HG03060 (cell line): ENCODE data around the gene GABRA5.
"Not testable (repeated sequence)": the region's sequence is repeated elsewhere in the genome, so short reads cannot be mapped to it uniquely, and the experiment has no call there.

ENCODE experiments used
- ATAC-seq: cut with Tn5 transposase; IDR thresholded peaks from one replicate; pipeline ENCODE4 v1.9.1; 2021; ENCODE audit warnings: low read depth, moderate number of reproducible peaks; ENCODE audit not compliant: unreplicated experiment

GABRA5 gene

DNA sequence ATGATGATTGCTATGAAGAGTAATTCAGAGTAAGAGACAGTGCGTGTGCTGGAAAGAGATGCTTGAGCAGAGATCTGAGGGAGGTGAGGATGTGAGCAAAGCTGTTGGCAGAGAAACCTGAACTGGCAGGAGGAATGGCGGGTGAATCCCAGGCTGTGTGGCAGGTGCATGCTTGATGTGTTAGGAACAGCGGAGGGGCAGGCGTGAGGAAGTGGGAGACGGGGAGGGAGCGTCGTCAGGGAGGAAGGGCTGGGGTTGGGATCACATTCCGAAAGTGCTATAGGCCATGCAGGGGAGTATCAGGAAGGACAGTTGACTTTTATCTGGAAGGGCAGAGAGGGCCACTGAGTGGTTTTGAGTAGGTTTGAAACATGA lies 8.6 kb downstream of the GABRA5 start:
- no peak for ATAC-seq

DNA sequence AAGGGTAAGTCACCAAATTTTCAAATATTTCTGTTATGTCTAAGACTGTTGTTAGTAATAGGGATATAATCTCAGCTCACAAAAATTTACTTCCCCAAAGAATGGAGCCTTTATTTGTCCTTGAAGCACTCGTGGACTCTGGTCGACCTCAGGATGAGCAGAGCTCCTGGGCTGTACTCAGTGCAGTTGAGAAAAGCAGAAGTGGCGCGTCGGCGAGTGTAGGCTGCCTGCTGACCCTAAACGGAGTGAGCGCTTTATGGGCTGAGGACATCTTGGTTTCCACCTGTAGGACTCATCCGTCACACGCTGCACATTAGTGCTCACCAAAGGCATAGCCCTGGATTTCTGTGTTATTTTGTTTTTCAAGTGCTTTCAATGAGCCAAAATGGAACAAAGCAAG lies 11.0 kb downstream of the GABRA5 start:
- no peak for ATAC-seq

DNA sequence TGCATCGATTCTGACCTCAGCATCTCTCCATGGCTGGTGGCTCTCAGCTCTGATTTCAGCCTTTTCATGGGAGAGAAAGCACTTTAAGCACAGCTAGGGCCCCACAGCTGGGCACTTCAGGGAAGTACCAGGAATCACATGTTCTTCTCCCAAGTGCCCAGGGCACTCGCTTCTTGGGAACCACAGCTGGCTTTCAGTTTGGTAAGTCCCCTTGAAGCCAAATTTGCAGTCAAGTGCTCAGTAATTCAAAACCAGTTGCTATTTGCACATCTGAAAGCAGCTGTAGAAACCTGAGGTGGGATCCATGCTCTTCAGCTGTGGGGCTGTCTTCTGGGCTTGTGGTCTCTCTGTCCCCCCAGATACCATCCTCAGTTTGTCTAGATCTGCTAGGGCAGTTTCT lies 12.8 kb downstream of the GABRA5 start:
- ATAC-seq = no peak

DNA sequence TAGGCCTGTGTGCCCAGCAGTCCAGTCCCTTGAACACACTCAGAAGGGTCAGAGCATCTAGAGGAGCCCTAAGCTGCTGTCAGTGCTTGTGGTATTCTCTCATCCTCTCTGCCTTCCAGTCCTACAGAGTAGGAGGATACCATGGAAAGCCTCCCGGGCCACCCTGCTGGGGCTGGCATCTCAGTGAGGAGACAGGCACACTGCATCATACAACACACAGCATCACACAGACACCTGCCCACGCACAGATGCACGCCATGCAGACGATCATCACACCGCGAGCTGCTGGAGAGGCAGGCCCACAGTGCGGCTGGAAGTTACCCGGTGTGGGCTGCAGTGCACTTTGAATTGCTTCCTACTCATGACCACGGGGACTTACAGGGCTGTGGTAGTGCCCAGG lies 15.2 kb downstream of the GABRA5 start:
- ATAC-seq = no peak

DNA sequence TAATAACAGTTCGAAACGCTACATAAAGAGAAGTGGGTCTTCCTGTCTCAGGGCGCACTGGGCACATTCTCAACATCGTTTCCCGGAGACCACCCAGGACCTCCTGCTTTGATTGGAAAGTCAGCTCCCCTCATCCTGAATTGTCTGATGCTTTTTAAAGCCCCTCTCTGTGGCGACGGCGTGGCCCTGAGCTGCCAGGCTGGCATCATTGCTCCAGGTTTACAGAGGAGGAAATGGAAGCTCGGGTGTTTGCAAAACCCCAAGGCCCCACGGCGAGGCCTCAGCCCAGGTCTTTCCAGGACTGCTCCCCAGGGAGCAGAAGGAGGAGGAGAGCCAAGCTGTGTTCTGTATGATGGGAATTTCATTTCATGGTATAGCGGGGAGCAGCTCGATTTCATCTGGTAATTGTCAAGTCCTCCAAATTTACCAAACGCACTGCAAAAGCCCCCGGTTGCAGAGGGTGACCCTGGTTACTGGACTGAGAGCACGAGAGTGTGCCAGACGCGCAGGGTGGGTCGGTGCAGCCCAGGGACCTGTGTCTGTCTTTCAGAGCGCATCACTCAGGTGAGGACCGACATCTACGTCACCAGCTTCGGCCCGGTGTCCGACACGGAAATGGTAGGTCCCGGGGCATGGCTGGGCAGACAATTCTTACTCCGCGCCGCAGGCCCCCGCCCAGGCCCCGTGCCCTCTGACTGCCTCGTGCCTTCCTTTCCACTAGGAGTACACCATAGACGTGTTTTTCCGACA lies 15.9 kb downstream of the GABRA5 start:
- no peak for ATAC-seq

DNA sequence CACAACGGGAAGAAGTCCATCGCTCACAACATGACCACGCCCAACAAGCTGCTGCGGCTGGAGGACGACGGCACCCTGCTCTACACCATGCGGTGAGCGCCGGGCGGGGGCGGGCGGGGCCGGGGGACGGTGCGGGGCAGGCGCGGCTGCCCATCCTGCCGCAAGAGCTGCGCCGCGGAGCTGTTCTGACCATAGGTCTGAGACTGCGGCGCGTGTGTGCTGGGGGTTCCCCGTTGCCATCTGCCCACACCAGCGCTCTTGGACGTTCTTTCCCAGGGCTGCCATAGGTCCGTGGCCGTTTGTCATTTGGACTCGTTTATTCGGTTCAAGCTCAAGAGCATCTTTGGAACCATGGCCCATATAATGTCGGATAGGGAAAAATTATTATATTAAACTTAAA lies 16.6 kb downstream of the GABRA5 start:
- no peak for ATAC-seq

DNA sequence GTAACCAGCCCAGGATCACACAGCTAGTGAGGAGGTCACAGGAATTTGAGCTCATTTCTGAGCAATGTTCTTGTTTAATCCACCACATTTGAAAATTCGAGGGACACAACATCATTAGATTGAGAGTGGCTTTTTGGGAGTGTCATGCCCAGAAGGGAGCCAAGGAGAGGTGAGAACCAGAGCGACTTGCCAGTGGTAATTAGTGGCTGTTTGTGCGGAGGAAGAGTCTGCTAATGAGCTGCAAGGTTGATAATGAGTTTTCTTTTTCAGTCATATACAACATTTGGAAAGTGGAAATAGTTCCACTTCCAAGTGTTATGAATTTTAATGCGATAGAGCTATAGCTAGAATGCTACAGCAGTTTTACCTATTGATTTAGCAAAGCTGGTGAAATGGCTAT lies 19.7 kb downstream of the GABRA5 start:
- no peak for ATAC-seq

DNA sequence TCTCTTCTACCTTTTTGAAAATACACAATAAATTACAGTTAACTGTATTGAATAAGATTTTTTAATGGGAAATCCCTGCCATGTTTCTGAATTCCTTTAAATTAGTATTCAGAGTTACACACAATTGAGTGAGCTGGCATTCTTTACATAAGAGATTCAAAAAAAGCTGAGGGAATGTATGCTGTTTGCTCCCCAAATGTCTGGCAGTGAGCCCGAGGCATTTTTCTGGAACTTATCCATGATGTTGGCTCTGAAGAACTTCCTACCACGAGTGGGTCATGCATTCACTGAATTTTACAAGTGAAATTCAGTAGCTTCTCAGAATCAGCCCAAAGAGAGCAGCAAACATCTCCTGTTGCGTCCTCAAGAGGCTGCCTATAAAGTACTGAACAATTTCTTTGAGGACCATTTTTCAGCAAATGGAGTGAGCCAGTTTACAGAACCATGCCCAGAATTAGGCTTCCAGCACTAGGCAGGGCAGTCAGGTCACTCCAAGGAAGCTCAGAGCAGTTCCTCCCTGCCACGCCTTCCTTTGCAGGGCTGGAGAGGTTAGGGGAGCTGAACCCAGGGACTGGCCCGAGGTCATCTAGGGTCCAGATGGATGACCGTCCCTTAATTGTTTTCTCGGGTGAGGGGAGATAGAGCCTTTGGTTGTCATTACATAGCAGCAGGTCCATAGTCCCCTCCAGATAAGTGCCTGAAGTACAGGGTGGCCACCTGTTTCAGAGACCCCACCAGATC lies 21.2 kb downstream of the GABRA5 start:
- ATAC-seq = no peak

DNA sequence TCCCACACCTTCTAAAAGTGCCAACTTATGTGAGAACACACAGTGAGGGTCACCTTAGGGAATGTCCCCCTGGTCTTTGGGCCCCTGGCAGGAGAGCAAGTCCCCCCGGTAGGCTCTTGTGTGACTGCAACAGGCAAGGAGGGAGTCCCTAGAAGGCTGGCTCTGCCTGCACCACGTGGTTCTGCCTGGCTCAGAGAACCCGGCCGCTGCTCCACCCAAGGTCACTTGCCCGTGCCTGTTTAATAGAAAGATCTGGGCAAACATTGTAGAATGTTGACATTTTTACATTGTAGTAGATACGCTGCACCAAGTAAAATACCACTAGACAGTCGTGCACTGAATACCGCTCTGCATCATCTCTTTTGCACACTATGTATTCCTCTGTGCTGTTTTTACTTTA lies 21.9 kb downstream of the GABRA5 start:
- ATAC-seq = no peak

DNA sequence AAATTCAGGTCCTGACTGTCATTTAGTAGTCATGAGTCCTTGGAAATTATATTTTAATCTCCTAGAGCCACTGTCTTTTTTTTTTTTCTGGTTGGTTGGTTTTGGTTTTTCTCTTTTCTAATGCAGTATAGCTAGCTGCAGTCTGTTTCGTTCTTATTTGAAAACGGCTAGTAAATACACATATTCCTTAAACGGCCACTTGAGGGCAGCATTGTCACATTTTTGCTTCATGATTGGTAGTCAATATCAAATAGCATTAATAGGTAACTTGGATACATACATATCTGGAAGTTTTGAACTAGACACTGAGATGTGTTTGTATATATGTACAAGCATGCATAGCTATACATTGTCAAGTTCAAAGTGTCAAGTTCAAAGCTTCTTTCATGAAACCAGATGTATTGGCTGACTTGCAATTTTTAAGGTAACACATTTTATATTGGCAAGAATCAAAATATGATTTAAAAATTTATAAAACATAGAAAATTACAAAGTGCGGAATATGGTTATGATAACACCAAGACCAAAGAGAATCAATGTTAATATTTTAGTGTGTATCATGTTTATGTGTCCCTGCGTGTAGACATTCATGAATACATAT lies 22.5 kb downstream of the GABRA5 start:
- ATAC-seq = no peak

DNA sequence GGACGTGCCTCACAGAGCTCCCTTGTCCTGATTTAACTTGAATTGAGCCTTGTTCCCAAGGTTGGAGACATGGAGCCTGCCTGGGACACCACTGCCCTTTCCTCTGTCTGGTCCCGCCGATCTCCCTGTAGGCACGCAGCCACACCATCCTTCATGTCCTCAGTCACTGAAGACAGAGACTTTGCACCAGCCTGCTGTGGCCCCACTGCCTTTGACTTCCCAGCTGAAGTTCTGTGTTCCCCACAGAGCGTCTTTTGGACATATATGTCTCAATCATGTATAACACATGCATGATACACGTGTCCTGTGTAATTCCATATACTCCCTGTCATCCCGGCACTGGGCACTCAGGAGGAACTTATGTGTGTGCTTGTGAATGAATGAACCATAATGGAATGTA lies 23.6 kb downstream of the GABRA5 start:
- no peak for ATAC-seq

DNA sequence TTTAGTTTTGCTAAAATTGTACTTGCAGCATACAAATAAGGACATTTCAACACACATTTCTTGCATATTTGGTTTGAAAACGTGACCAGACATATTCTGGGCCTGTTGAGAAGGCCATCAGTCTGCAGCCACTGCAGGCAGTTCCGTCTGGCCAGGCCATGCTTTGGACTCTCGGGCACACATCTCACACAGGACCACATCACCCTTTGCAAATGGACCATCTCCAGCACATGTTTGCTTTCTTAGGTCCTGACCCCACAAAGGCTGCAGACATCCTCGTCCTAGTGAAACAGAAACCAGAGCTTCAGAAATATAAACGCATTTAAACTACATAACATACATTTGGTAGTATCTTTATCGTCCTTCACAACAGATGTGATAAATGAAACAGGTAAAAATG lies 24.1 kb downstream of the GABRA5 start:
- ATAC-seq = no peak

DNA sequence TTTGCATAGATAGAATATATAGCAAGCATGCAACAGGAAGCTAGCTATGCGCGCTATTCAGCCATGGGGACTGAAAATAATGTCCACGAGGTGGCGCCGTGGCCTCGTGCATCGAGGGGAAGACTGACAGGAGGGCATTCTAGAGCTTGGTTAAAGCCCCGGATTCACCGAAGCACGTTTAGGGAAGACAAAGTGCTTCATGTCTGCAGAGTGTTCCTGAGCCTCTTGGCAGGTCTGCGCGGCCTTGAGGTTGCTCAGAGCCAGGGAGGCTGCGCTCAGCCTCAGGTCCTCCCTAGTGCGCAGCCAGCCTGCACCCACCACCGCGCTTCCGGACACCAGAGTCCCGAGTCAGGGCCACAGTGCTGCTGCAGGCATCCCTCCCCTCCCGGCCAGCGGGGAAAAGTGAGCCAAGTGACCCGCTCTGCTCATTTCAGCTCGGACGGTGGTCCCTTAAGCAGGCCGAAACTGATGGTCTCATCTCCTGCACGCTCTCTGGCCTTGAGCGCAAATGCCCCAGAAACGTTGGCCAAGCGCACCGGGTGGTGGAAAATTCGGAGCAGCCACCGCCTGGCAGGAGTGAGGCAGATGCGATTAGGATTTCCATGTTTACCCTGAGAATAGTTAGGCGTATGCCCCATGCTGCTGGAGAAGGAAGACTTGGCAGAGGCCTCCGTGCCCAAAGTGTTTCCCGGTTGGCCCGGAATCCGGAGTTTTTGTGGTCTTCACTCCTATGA lies 24.8 kb downstream of the GABRA5 start:
- ATAC-seq = no peak

DNA sequence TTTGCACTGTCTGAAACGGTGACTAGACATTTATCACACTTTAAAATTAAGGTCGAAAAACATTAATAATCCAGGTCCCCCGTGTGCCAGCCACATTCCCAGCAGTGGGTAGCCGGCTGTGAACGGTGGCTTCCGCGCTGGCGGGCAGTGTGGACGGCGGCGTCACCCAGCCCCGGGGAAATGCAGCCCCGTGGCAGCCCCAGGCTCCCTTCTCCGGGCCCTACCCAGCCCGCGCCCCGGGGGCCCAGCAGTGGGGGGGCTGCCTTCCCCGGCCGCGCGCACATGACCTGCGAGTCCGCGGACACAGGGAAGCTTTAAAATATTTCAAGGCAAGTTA lies 25.3 kb downstream of the GABRA5 start:
- no peak for ATAC-seq

DNA sequence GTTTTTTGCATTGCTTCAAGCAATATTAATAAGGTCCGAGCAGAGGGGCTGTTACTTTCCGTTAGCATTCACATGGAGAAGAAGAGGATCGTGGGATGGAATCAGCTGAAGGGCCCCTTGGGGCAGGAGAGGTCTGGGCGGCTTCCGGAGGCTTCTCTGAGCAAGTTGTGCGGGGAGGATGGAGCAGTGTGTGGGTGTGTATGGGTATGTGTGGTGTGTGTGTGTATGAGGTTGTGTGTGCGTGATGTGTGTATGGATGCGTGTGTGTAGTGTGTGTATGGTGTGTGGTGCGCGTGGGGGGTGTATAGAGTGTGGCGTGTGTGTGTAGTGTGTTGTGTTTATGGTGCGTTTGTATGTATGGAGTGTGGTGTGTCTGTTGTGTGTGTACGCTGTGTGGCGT lies 25.8 kb downstream of the GABRA5 start:
- ATAC-seq = no peak

DNA sequence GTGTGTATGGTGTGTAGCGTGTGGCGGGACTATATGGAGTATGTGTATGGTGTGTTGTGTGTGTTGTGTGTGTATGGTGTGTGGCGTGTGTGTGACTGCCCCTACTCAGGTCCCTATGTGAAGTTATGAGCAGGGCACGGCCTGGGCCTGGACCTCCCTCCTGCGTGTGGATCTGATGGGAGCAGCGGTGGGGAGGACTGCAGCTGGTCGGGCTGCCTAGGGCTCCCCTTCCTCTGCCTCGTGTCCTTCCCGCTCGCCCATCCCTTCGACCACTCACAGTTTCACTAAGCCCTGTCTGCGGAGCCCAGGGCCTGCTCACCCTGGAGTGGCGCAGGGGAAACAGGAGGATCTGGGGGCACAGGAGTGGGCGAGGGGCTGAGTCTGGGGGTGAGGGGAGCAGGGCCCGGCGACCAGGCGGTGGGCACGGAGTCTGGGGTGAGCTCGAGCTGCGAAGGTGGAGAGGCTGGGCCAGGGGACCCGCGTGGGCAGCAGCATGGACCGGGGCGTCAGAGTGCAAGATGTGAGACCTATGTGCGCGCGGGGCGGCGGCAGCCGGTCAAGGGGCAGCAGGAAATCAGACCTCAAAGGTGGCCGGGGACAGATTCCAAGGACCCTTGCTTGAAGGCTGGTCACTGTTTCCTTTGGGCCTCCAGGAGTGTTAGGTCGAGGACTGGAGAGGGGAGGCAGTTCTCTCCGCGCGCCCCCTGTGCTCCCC lies 26.6 kb downstream of the GABRA5 start:
- no peak for ATAC-seq

DNA sequence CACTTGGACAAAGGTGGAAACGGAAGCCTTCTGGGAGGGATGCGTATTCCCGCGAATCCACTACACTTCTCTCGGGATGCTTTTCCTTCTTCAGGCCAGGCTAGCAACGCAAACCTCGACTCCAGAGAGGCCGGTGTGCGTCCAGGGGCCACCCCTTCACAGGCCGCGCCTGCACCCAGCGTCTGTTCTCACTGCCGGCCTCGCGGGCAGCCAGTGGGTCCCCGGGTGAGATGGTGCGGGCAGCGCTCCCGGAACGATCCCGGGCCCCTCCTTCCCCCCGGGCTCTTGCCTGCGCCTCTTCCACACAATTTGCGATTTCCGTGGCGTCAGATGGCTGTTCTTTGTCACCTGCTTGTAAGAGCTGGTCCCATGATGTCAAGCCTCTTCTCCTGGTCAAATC lies 27.3 kb downstream of the GABRA5 start:
- ATAC-seq = no peak

DNA sequence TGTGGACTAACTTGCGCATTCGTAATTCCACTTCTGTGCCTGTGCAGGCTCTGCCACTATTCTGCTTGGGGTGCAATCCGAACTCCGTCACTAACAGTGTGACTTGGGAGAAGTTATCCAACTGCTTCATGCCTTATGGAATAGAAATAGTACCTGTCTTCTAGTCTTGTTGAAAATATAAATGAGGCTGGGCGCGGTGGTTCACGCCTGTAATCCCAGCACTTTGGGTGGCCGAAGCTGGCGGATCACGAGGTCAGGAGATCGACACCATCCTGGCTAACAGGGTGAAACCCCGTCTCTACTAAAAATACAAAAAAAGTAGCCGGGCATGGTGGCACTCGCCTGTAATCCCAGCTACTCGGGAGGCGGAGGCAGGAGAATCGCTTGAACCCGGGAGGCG lies 28.5 kb downstream of the GABRA5 start:
- not testable (repeated sequence) for ATAC-seq

DNA sequence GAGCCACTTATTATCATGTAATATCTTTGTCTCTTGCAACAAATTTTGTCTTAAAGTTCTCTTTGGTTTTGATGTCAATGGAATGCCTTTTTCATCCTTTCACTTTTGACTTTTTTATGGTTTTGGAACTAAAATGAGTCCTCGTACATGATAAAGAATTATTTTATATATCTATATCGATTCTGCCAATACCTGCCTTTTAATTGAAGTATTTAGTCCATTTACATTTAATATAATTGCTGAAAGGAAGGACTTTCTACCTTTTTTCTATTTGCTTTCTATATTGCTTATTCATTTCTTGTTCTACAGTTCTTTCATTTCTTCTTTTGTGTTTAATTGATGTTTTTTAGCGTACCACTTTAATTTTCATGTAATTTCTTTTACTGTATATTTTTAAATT lies 32.8 kb downstream of the GABRA5 start:
- ATAC-seq = no peak

DNA sequence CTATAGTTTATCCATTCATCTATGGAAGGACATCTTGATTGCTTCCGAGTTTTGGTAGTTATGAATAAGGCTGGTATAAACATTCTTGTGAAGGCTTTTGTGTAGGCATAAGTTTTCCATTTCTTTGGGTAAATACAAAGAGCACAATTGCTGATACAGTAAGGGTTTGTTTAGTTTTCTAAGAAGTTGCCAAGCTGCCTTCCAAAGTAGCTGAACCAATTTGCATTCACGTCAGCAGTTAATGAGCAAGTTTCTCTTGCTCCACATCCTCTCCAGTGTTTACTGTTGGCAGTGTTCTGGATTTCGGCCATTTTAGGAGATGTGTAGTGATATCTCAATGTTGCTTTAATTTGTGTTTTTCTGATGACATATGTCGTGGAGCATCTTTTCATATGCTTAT lies 34.2 kb downstream of the GABRA5 start:
- no peak for ATAC-seq

DNA sequence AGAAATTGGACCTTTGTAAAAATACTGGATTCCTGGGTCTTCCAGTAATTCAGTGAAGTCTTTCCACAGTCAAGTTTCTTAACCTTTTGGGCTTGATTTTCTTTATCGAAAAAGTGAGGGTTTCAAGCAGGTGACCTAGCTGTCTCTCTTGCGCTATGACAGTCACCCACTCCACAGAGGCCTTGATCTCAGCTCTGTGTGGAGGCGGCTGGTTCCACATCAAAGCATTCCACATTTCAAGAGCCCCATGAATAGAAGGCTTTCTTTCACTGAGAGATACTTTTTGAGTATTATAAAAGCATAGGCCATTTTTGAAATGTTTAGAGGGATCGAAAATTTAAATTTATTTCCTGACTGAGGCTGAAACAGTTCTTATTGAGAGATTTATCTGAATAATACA lies 43.9 kb downstream of the GABRA5 start:
- ATAC-seq = no peak
